Activated CD4-positive, alpha-beta T cell treated with anti-CD3 and anti-CD28 coated beads, Interleukin-2, amount 10 ng/mL, durations not matched to agents 24 days and 14 days (primary cell): ENCODE results near the gene C1QTNF4. TPM values are rescaled to one million over a fixed set of nuclear protein-coding genes. Genes with fewer than 3 reads are reported as not detected.
A peak's percentile ranks its signal among the peaks of the same experiment; 100 is the strongest.
"Not testable (repeated sequence)": the region's sequence is repeated elsewhere in the genome, so short reads cannot be mapped to it uniquely, and the experiment has no call there.

Source experiments
- DNase-seq: peaks from one replicate; pipeline ENCODE4 v3.0.0; 2022
- H3K27ac Mint-ChIP-seq: one replicate; pipeline ENCODE4 v1.8.0; 2022; ENCODE audit warnings: mild to moderate bottlenecking, mixed read lengths
- H3K27me3 Mint-ChIP-seq: one replicate; pipeline ENCODE4 v1.8.0; 2022; ENCODE audit warnings: mixed read lengths
- H3K36me3 Mint-ChIP-seq: one replicate; pipeline ENCODE4 v1.8.0; 2022; ENCODE audit warnings: low read depth, mild to moderate bottlenecking, mixed read lengths
- H3K4me1 Mint-ChIP-seq: one replicate; pipeline ENCODE4 v1.8.0; 2021; ENCODE audit warnings: mixed read lengths
- H3K4me3 Mint-ChIP-seq: one replicate; pipeline ENCODE4 v1.8.0; 2022; ENCODE audit warnings: mild to moderate bottlenecking, moderate library complexity, mixed read lengths
- H3K9me3 Mint-ChIP-seq: one replicate; pipeline ENCODE4 v1.8.0; 2021; ENCODE audit warnings: mixed read lengths
- intact Hi-C: fragments of 100-400 bp; cut with micrococcal nuclease; formaldehyde crosslinking; loops from one replicate; pipeline ENCODE4 v1.15.1; 2023
- total RNA-seq: library from RNA; stranded (reverse); gene quantifications from 2 replicates; pipeline ENCODE4 v1.2.3, GENCODE V29; 2022

C1QTNF4 gene
- total RNA-seq, 1 donor from 2014 or later: 0.19 TPM

DNA sequence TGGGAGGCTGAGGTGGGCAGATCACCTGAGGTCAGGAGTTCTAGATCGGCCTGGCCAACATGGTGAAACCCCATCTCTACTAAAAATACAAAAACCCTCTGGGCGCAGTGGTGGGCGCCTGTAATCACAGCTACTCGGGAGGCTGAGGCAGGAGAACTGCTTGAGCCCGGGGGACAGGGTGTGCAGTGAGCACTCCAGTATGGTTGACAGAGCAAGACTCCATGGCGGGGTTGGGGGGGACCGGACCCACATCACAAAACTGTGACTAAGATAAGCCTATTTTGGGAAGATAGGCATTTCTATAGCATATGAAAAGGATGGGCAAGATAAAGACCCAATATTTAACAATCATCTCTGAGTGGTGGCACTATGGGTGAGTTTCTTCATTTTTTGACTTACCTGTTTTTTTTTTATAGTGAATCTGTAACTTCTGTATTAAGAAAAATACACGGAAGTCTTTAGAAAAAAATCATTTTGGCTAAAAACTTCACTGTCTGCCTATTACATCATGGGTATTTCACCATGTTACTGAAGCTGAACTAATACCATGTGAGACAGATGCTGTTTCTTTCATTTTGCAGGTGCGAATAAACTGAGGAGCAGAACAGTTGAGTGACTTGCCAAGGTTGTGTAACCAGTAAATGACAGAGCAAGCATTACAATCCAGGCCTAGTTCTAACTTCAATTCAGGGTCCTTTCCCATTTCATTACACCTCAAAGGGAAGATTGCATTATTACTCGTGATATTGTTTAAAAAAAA, 43.7 kb downstream of the C1QTNF4 start:
- Mint-ChIP-seq H3K4me1 (peaks cover 37% of the 10 kb centered on the region), H3K9me3 (no peaks in the 10 kb centered on the region), H3K36me3 (peaks cover 35% of the 10 kb centered on the region), H3K27ac (peak overlapping the region; percentile 17), H3K27me3 (no peaks in the 10 kb centered on the region), H3K4me3 (peak overlapping the region; percentile 93)
- intact Hi-C loops: loop anchor here (5.0 to 10.0 kb wide), 2 partner anchors 217 to 286 kb away; partner anchors contain the start of gene FNBP4
- DNase-seq: no peak

DNA sequence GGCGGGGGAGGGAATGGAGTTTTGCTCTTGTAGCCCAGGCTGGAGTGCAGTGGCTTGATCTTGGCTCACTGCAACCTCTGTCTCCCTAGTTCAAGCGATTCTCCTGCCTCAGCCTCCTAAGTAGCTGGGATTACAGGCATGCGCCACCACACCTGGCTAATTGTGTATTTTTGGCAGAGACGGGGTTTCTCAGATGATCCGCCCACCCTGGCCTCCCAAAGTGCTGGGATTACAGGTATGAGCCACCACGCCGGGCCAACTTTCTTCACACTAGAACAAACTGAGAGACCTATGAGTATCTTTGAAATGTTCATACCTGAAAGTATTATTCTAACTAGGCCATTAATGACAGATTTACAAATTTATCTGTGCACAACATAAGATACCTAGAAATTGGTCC, 47.9 kb downstream of the C1QTNF4 start:
- H3K9me3 Mint-ChIP-seq, DNase-seq, H3K27ac Mint-ChIP-seq, H3K4me3 Mint-ChIP-seq, H3K27me3 Mint-ChIP-seq, intact Hi-C loops: not testable (repeated sequence)
- Mint-ChIP-seq H3K36me3 (peaks cover 28% of the 10 kb centered on the region), H3K4me1 (peaks cover 35% of the 10 kb centered on the region)

- Mint-ChIP-seq H3K27me3 (no peaks in the 10 kb centered on the region), H3K4me1 (peaks cover 37% of the 10 kb centered on the region), H3K27ac (no peak overlapping the region), H3K4me3 (no peak overlapping the region), H3K36me3 (peaks cover 30% of the 10 kb centered on the region), H3K9me3 (no peaks in the 10 kb centered on the region)
- intact Hi-C loops: no loop called here
- no peak for DNase-seq
Observed at GRCh38 chr11:47545298-47545697, 48.9 kb downstream of the C1QTNF4 start.

DNA sequence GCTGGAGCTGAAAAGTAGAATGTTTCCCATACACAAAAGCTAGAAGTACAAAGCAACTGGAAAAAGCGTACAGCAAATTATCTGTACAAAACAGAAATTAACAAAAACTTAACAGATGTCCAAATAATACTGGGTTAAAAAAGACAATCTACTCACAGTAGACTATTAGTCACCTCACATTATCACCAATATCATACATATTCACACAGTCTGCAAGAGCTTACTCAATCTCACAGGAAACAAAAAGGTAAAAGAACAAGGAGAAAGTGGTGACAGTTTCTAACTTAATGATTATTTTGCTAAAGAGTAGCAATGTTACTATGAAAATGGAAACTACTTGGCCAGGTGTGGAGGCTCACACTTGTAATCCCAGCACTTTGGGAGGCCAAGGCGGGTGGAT, 53.1 kb downstream of the C1QTNF4 start:
- intact Hi-C loops: loop anchor here (2.0 kb wide), 1 partner anchor 26 kb away; no protein-coding TSS in a partner anchor
- peaks cover 32% of the 10 kb centered on the region for H3K4me1 Mint-ChIP-seq
- DNase-seq: no peak
- H3K27me3 Mint-ChIP-seq: no peaks in the 10 kb centered on the region
- peaks cover 20% of the 10 kb centered on the region for H3K36me3 Mint-ChIP-seq
- H3K27ac Mint-ChIP-seq: peak overlapping the region; percentile 81
- H3K9me3 Mint-ChIP-seq: no peaks in the 10 kb centered on the region
- H3K4me3 Mint-ChIP-seq: peak overlapping the region; percentile 32

DNA sequence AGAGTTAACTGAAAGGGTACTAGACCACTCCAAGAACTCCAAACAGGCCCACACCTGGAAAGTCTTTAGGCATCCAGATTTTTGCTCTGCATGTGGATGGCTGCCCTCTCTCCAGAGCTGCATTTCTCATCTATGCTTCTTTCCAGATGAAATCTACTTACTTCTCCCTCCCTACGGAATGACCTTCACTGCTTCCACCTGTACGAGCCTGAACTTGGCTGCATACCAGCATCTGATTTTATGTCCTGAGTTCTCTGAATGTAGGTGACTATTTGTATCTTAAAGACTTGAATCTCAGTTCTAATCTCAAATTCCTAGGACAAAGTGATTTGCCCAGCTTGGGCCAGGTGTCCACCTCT, 54.6 kb downstream of the C1QTNF4 start:
- Mint-ChIP-seq H3K4me3 (no peak overlapping the region), H3K27ac (peak overlapping the region; percentile 81)

More for the DNA sequence above, 54.6 kb downstream of the C1QTNF4 start:
- H3K27me3 Mint-ChIP-seq: no peaks in the 10 kb centered on the region
- peaks cover 23% of the 10 kb centered on the region for H3K36me3 Mint-ChIP-seq
- intact Hi-C loops: loop anchor here (1.0 to 2.0 kb wide), 2 partner anchors 16 to 25 kb away; no protein-coding TSS in a partner anchor
- H3K9me3 Mint-ChIP-seq: no peaks in the 10 kb centered on the region
- no peak for DNase-seq
- H3K4me1 Mint-ChIP-seq: peaks cover 36% of the 10 kb centered on the region

Other genes with a start within 250 kb of the C1QTNF4 start
- gene MYBPC3, start 241.7 kb downstream of the C1QTNF4 start, total RNA-seq: not detected in 2 replicates
- not detected in 2 replicates for gene SPI1, start 215.9 kb downstream of the C1QTNF4 start, total RNA-seq
- 13.2 and 13.3 TPM in 2 replicates for gene SLC39A13, start 185.8 kb downstream of the C1QTNF4 start, total RNA-seq
- 230 and 234 TPM in 2 replicates for gene PSMC3, start 168.0 kb downstream of the C1QTNF4 start, total RNA-seq
- gene RAPSN, start 145.3 kb downstream of the C1QTNF4 start, total RNA-seq: 0.42 and 1.0 TPM in 2 replicates
- 154 and 159 TPM in 2 replicates for gene CELF1, start 41.3 kb downstream of the C1QTNF4 start, total RNA-seq
- gene PTPMT1, start 28.8 kb downstream of the C1QTNF4 start, total RNA-seq: 53.9 and 54.9 TPM in 2 replicates
- 16.4 and 16.7 TPM in 2 replicates for gene KBTBD4, start 15.4 kb downstream of the C1QTNF4 start, total RNA-seq
- 151 and 159 TPM in 2 replicates for gene NDUFS3, start 15.3 kb downstream of the C1QTNF4 start, total RNA-seq
- gene FAM180B, start 7.7 kb downstream of the C1QTNF4 start, total RNA-seq: 0.19 and 0.28 TPM in 2 replicates
- gene MTCH2, start 48.1 kb upstream of the C1QTNF4 start, total RNA-seq: 128 and 136 TPM in 2 replicates
- 4.2 and 4.5 TPM in 2 replicates for gene AGBL2, start 121.0 kb upstream of the C1QTNF4 start, total RNA-seq
- gene FNBP4, start 172.9 kb upstream of the C1QTNF4 start, total RNA-seq: 142 and 159 TPM in 2 replicates